Measurements from ENCODE around the gene COX17. TPM values are rescaled to one million over a fixed set of nuclear protein-coding genes. Genes with fewer than 3 reads are reported as not detected.

The COX17 gene
- total and polyA plus RNA-seq, 2 donors (not counting 3 experiments of a cell fraction or from before 2014, with no cell fraction given) = 19.8 to 37.6 TPM

DNA sequence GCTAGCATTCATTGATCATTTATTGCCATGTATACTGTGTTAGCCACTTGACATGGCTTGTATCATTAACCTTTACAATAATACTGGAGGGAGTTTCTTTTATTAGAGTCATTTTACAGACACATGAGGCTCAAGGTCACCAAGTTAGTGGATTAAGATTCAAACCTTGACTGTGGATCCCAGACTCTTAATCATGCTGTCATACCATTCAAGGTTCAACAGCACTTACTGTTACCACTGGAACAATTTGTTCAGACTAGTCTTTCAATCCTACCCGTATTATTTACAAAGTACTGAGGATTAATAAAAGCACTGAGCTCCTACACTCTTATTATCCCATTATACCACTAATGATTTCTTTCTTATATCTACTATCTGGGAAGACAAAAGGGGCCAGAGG, 1.2 kb downstream of the COX17 start:
- no peak for FAIRE-seq

GRCh38 chr3:119675188-119675874, 1.9 kb downstream of the COX17 start:
- Histone ChIP-seq H3K9ac (replicated peaks; ENCODE audit: extremely low read depth, insufficient read depth, low read length) (no peak overlapping the region), H3K9me3 (replicated peaks; ENCODE audit: control insufficient read depth, insufficient read depth, low read length) (no peaks in the 10 kb centered on the region), H3K9me1 (replicated peaks; ENCODE audit: control insufficient read depth, extremely low read depth, insufficient read depth, low read length) (no peaks in the 10 kb centered on the region), H3K36me3 (ENCODE audit: control insufficient read depth in 2 of 2, extremely low read depth in 1 of 2, insufficient read depth in 2 of 2, low read length in 2 of 2) (peaks cover 0 to 4% of the 10 kb centered on the region in 2 experiments), H3K27me3 (ENCODE audit: control insufficient read depth in 2 of 2, insufficient read depth in 2 of 2, low read length in 2 of 2) (no peaks in the 10 kb centered on the region), H4K20me1 (replicated peaks; ENCODE audit: control insufficient read depth, extremely low read depth, insufficient read depth, low read length) (no peaks in the 10 kb centered on the region), H3K79me2 (ENCODE audit: control insufficient read depth, insufficient read depth, low read length) (peaks cover 4% of the 10 kb centered on the region), H3K4me1 (ENCODE audit: control insufficient read depth, extremely low read depth, insufficient read depth, low read length) (peaks cover 15% of the 10 kb centered on the region), H3K27ac (ENCODE audit: insufficient read depth, low read depth, low read length) (no peak overlapping the region), H3K4me3 (replicated peaks in 1 of 3; ENCODE audit: insufficient read depth in 1 of 3, low read depth in 1 of 3, low read length in 3 of 3) (no peak overlapping the region), H2AFZ (ENCODE audit: low read depth, low read length) (no peak overlapping the region), H3K4me2 (ENCODE audit: insufficient read depth, low read length) (peak overlapping the region; percentile 78)
- dilution Hi-C loops (cut with MboI; ENCODE audit: extremely low pct_ligation_motif_present, low sequenced_read_pairs) = no loop called here
- no TSS peak for BruUV-seq (replicated peaks)
- ChIA-PET POLR2A (no interaction called here), CTCF (interaction anchor here (0.6 to 2.2 kb wide), 6 partner anchors 15 to 434 kb away, joined by 3 to 7 read pairs (median 5); partner anchors contain the start of genes B4GALT4 and TMEM39A)
- no peak for FAIRE-seq
- DNase-seq (ENCODE audit: low read depth, low spot score) = no peak
- TF ChIP-seq FOS (IDR thresholded peaks at IDR 0.05; ENCODE audit: borderline replicate concordance, insufficient read depth, low read length) (no peak), MYC (IDR thresholded peaks at IDR 0.05; ENCODE audit: low read depth, low read length) (no peak), POLR2A (IDR thresholded peaks at IDR 0.05; ENCODE audit: low read depth, low read length) (no peak), JUN (IDR thresholded peaks at IDR 0.05; ENCODE audit: borderline replicate concordance, insufficient read depth, insufficient read length, low read depth) (no peak), EZH2 (IDR thresholded peaks at IDR 0.05; ENCODE audit: borderline replicate concordance, low read depth, low read length, severe bottlenecking) (no peak), GATA2 (IDR thresholded peaks at IDR 0.05; ENCODE audit: insufficient read depth, insufficient read length, low read depth, low read length) (no peak), POLR2AphosphoS5 (IDR thresholded peaks at IDR 0.05; ENCODE audit: insufficient read depth, low read depth, low read length) (no peak)
- TF ChIP-seq, protein P1, sequence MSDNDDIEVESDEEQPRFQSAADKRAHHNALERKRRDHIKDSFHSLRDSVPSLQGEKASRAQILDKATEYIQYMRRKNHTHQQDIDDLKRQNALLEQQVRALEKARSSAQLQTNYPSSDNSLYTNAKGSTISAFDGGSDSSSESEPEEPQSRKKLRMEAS (IDR thresholded peaks at IDR 0.05; ENCODE audit: insufficient read depth, insufficient read length) = no peak
- TF ChIP-seq, protein P2, sequence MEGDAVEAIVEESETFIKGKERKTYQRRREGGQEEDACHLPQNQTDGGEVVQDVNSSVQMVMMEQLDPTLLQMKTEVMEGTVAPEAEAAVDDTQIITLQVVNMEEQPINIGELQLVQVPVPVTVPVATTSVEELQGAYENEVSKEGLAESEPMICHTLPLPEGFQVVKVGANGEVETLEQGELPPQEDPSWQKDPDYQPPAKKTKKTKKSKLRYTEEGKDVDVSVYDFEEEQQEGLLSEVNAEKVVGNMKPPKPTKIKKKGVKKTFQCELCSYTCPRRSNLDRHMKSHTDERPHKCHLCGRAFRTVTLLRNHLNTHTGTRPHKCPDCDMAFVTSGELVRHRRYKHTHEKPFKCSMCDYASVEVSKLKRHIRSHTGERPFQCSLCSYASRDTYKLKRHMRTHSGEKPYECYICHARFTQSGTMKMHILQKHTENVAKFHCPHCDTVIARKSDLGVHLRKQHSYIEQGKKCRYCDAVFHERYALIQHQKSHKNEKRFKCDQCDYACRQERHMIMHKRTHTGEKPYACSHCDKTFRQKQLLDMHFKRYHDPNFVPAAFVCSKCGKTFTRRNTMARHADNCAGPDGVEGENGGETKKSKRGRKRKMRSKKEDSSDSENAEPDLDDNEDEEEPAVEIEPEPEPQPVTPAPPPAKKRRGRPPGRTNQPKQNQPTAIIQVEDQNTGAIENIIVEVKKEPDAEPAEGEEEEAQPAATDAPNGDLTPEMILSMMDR (IDR thresholded peaks at IDR 0.05; ENCODE audit: extremely low read depth in 1 of 2, insufficient read depth in 1 of 2, low read depth in 1 of 2, low read length in 2 of 2) = no peak
- intact Hi-C loops (cut with micrococcal nuclease) = no loop called here

More for the DNA sequence above, 1.2 kb downstream of the COX17 start:
- ChIA-PET POLR2A (no interaction called here), CTCF (interaction anchor here (1.1 to 2.2 kb wide), 9 partner anchors 75 to 435 kb away, joined by 3 to 9 read pairs (median 6); partner anchors contain the start of genes B4GALT4 and TMEM39A)
- H3K27ac ChIP-seq (ENCODE audit: insufficient read depth, low read depth, low read length) = peak overlapping the region; percentile 62
- no peak overlapping the region for H3K9ac ChIP-seq (replicated peaks; ENCODE audit: extremely low read depth, insufficient read depth, low read length)
- H3K79me2 ChIP-seq (ENCODE audit: control insufficient read depth, insufficient read depth, low read length) = peaks cover 4% of the 10 kb centered on the region
- H3K36me3 ChIP-seq (ENCODE audit: control insufficient read depth in 2 of 2, extremely low read depth in 1 of 2, insufficient read depth in 2 of 2, low read length in 2 of 2) = peaks cover 0 to 4% of the 10 kb centered on the region in 2 experiments
- BruUV-seq (replicated peaks) = no TSS peak
- peak overlapping the region; percentile 84 for H2AFZ ChIP-seq (ENCODE audit: low read depth, low read length)
- intact Hi-C loops (cut with micrococcal nuclease) = loop anchor here (2.0 kb wide), 2 partner anchors 39 to 97 kb away; partner anchors contain the start of gene ADPRH
- peaks cover 15% of the 10 kb centered on the region for H3K4me1 ChIP-seq (ENCODE audit: control insufficient read depth, extremely low read depth, insufficient read depth, low read length)
- dilution Hi-C loops (cut with MboI; ENCODE audit: extremely low pct_ligation_motif_present, low sequenced_read_pairs) = no loop called here
- no peak for DNase-seq (ENCODE audit: low read depth, low spot score)
- H3K27me3 ChIP-seq (ENCODE audit: control insufficient read depth in 2 of 2, insufficient read depth in 2 of 2, low read length in 2 of 2) = no peaks in the 10 kb centered on the region
- peak overlapping the region; percentile 78 for H3K4me2 ChIP-seq (ENCODE audit: insufficient read depth, low read length)
- TF ChIP-seq EZH2 (IDR thresholded peaks at IDR 0.05; ENCODE audit: borderline replicate concordance, low read depth, low read length, severe bottlenecking) (no peak), JUN (IDR thresholded peaks at IDR 0.05; ENCODE audit: borderline replicate concordance, insufficient read depth, insufficient read length, low read depth) (no peak), POLR2A (IDR thresholded peaks at IDR 0.05; ENCODE audit: low read depth, low read length) (no peak), MYC (IDR thresholded peaks at IDR 0.05; ENCODE audit: low read depth, low read length) (no peak)
- TF ChIP-seq, protein P1 (IDR thresholded peaks at IDR 0.05; ENCODE audit: insufficient read depth, insufficient read length) = no peak
- H4K20me1 ChIP-seq (replicated peaks; ENCODE audit: control insufficient read depth, extremely low read depth, insufficient read depth, low read length) = no peaks in the 10 kb centered on the region
- H3K9me1 ChIP-seq (replicated peaks; ENCODE audit: control insufficient read depth, extremely low read depth, insufficient read depth, low read length) = no peaks in the 10 kb centered on the region
- no peaks in the 10 kb centered on the region for H3K9me3 ChIP-seq (replicated peaks; ENCODE audit: control insufficient read depth, insufficient read depth, low read length)
- H3K4me3 ChIP-seq (replicated peaks in 1 of 3; ENCODE audit: insufficient read depth in 1 of 3, low read depth in 1 of 3, low read length in 3 of 3) = peak overlapping the region in 2 of 3 experiments; percentile 75 to 76
